HFFc6 (cell line): Measurements from ENCODE around the gene YAP1. TPM values are rescaled to one million over a fixed set of nuclear protein-coding genes. Genes with fewer than 3 reads are reported as not detected.

Experiments
- DNase-seq: peaks from one replicate; pipeline ENCODE4 v3.0.0-alpha.2; 2018
- H3K27ac Mint-ChIP-seq: 2 replicates; pipeline ENCODE4 v1.8.0; 2020; ENCODE audit warnings: mild to moderate bottlenecking, mixed read lengths
- H3K27me3 Mint-ChIP-seq: 2 replicates; pipeline ENCODE4 v1.8.0; 2021; ENCODE audit warnings: mild to moderate bottlenecking, moderate library complexity, mixed read lengths; ENCODE audit not compliant: insufficient read depth
- H3K36me3 Mint-ChIP-seq: 2 replicates; pipeline ENCODE4 v1.8.0; 2021; ENCODE audit warnings: low read depth, mixed read lengths
- H3K4me1 Mint-ChIP-seq: 2 replicates; pipeline ENCODE4 v1.8.0; 2020; ENCODE audit warnings: low read depth, mixed read lengths
- H3K4me3 Mint-ChIP-seq: 2 replicates; pipeline ENCODE4 v1.8.0; 2020; ENCODE audit warnings: mild to moderate bottlenecking, moderate library complexity, mixed read lengths
- H3K9me3 Mint-ChIP-seq: 2 replicates; pipeline ENCODE4 v1.8.0; 2020; ENCODE audit warnings: mild to moderate bottlenecking, mixed read lengths
- CTCF ChIP-seq: fragments of 200-600 bp; sonication (generic); IDR thresholded peaks from 2 replicates; pipeline ENCODE4 v1.5.0; 2021; ENCODE audit warnings: antibody characterized with exemption, mild to moderate bottlenecking
- total RNA-seq, 6 experiments: library from RNA; stranded (reverse); fragmentation: NEBNext Ultra II Directional; extraction: Animal tissue kit (Norgen Biotek cat#: 25700); gene quantifications; 2 replicates in 1 of 6; 3 replicates in 5 of 6; pipeline ENCODE4 v1.2.3, GENCODE V29; 2021

Gene YAP1
- total RNA-seq, 6 experiments from 2014 or later: 120 to 159 (median 133) TPM

GRCh38 chr11:102252339-102252891, 142.2 kb downstream of the YAP1 start:
- TF ChIP-seq CTCF: no peak
- DNase-seq: peak; percentile 36
- peaks cover 34% of the 10 kb centered on the region for H3K4me1 Mint-ChIP-seq
- no peaks in the 10 kb centered on the region for H3K27me3 Mint-ChIP-seq
- no peaks in the 10 kb centered on the region for H3K9me3 Mint-ChIP-seq
- H3K36me3 Mint-ChIP-seq: no peaks in the 10 kb centered on the region
- H3K27ac Mint-ChIP-seq: peak overlapping the region; percentile 39; the same call in 1 of the 2 replicates
- no peak overlapping the region for H3K4me3 Mint-ChIP-seq

- no peak for TF ChIP-seq CTCF
- no peak overlapping the region for H3K27ac Mint-ChIP-seq
Measured at GRCh38 chr11:102253020-102253715, 142.9 kb downstream of the YAP1 start.

GRCh38 chr11:102254047-102254446, 143.8 kb downstream of the YAP1 start:
- Mint-ChIP-seq H3K27ac (no peak overlapping the region), H3K9me3 (no peaks in the 10 kb centered on the region), H3K4me3 (no peak overlapping the region), H3K4me1 (peaks cover 34% of the 10 kb centered on the region), H3K36me3 (no peaks in the 10 kb centered on the region), H3K27me3 (no peaks in the 10 kb centered on the region)
- no peak for DNase-seq
- TF ChIP-seq CTCF: peak; percentile 65

More at GRCh38 chr11:102253020-102253715, 142.9 kb downstream of the YAP1 start:
- H3K4me1 Mint-ChIP-seq: peaks cover 34% of the 10 kb centered on the region
- DNase-seq: no peak
- no peaks in the 10 kb centered on the region for H3K27me3 Mint-ChIP-seq
- H3K9me3 Mint-ChIP-seq: no peaks in the 10 kb centered on the region
- H3K4me3 Mint-ChIP-seq: no peak overlapping the region
- H3K36me3 Mint-ChIP-seq: no peaks in the 10 kb centered on the region

- no peak for TF ChIP-seq CTCF
- H3K9me3 Mint-ChIP-seq: no peaks in the 10 kb centered on the region
- DNase-seq: peak; percentile 76
- no peaks in the 10 kb centered on the region for H3K27me3 Mint-ChIP-seq
- peak overlapping the region; percentile 73 for H3K27ac Mint-ChIP-seq
- no peaks in the 10 kb centered on the region for H3K36me3 Mint-ChIP-seq
- H3K4me3 Mint-ChIP-seq: 0 out of 2 replicates have a peak overlapping the region, but pooled peaks have one; percentile 3
- peaks cover 44% of the 10 kb centered on the region for H3K4me1 Mint-ChIP-seq
Measured at GRCh38 chr11:102256251-102256650, 146.0 kb downstream of the YAP1 start.

- no peaks in the 10 kb centered on the region for H3K36me3 Mint-ChIP-seq
- peak; percentile 17 for DNase-seq
- peaks cover 32% of the 10 kb centered on the region for H3K4me1 Mint-ChIP-seq
- TF ChIP-seq CTCF: no peak
- no peaks in the 10 kb centered on the region for H3K9me3 Mint-ChIP-seq
- no peaks in the 10 kb centered on the region for H3K27me3 Mint-ChIP-seq
- H3K4me3 Mint-ChIP-seq: no peak overlapping the region
- no peak overlapping the region for H3K27ac Mint-ChIP-seq
Measured at GRCh38 chr11:102260241-102260640, 150.0 kb downstream of the YAP1 start.
